Suprapubic skin (tissue), 4 donors: ENCODE data around the gene MLEC.

Source experiments
- EP300 ChIP-seq: sonication (generic); formaldehyde crosslinking; IDR thresholded peaks from one replicate; pipeline ENCODE4 v1.6.1; 2017; ENCODE audit warnings: antibody characterized with exemption
- POLR2A ChIP-seq, 2 donors: fragments of 450-650 bp; IDR thresholded peaks; one replicate each; pipeline ENCODE4 v1.6.1; 2017; ENCODE audit warnings: antibody characterized with exemption in 2 of 2, mild to moderate bottlenecking in 2 of 2, moderate library complexity in 2 of 2
- POLR2AphosphoS5 ChIP-seq, 3 donors: sonication (generic); formaldehyde crosslinking; IDR thresholded peaks; one replicate each; pipeline ENCODE4 v1.6.1; 2017; ENCODE audit warnings: antibody characterized with exemption in 3 of 3
- TF ChIP-seq, protein P1 (sequence below), 2 donors: fragments of 200-600 bp in 1 of 2; fragments of 450-650 bp in 1 of 2; sonication (generic) in 1 of 2; IDR thresholded peaks; one replicate each; pipeline ENCODE4 v1.5.1; 2016 to 2019; ENCODE audit warnings: antibody characterized with exemption in 2 of 2, mild to moderate bottlenecking in 1 of 2, moderate library complexity in 1 of 2

DNA sequence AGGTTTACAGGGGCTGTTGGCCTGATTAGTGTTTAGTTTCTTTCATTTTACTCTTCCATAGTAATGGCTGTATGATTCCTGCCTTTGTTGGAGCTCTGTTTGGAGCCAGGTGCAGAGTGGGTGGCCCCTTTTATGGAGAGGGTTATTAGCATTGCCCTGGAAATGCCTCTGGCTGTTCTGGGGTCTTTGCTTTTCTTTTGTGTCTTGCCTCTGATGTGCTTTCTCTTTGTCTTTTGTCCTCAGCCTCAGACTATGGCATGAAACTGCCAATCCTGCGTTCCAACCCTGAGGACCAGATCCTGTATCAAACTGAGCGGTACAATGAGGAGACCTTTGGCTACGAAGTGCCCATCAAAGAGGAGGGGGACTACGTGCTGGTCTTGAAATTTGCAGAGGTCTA lies 6.9 kb downstream of the MLEC start:
- TF ChIP-seq POLR2AphosphoS5 (IDR thresholded peaks at IDR 0.05) (no peak), POLR2A (IDR thresholded peaks at IDR 0.05) (no peak), EP300 (no peak)
- TF ChIP-seq, protein P1, sequence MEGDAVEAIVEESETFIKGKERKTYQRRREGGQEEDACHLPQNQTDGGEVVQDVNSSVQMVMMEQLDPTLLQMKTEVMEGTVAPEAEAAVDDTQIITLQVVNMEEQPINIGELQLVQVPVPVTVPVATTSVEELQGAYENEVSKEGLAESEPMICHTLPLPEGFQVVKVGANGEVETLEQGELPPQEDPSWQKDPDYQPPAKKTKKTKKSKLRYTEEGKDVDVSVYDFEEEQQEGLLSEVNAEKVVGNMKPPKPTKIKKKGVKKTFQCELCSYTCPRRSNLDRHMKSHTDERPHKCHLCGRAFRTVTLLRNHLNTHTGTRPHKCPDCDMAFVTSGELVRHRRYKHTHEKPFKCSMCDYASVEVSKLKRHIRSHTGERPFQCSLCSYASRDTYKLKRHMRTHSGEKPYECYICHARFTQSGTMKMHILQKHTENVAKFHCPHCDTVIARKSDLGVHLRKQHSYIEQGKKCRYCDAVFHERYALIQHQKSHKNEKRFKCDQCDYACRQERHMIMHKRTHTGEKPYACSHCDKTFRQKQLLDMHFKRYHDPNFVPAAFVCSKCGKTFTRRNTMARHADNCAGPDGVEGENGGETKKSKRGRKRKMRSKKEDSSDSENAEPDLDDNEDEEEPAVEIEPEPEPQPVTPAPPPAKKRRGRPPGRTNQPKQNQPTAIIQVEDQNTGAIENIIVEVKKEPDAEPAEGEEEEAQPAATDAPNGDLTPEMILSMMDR (IDR thresholded peaks at IDR 0.05): no peak
